Activated CD4-positive, CD25-positive, alpha-beta regulatory T cell treated with anti-CD3 and anti-CD28 coated beads, Interleukin-2, amount 50 U/mL, for 16 hours (primary cell): Measurements from ENCODE around the gene ATAD3A.
"Not testable (repeated sequence)": the region's sequence is repeated elsewhere in the genome, so short reads cannot be mapped to it uniquely, and the experiment has no call there.

ENCODE experiments used
- DNase-seq: peaks from one replicate; pipeline ENCODE4 v3.0.0-alpha.2; 2020; ENCODE audit warnings: low read depth, low spot score

ATAD3A gene

GRCh38 chr1:1523226-1523625, 11.3 kb downstream of the ATAD3A start:
- DNase-seq, result not testable (repeated sequence)

GRCh38 chr1:1523651-1524050, 11.7 kb downstream of the ATAD3A start:
- DNase-seq, result not testable (repeated sequence)

DNA sequence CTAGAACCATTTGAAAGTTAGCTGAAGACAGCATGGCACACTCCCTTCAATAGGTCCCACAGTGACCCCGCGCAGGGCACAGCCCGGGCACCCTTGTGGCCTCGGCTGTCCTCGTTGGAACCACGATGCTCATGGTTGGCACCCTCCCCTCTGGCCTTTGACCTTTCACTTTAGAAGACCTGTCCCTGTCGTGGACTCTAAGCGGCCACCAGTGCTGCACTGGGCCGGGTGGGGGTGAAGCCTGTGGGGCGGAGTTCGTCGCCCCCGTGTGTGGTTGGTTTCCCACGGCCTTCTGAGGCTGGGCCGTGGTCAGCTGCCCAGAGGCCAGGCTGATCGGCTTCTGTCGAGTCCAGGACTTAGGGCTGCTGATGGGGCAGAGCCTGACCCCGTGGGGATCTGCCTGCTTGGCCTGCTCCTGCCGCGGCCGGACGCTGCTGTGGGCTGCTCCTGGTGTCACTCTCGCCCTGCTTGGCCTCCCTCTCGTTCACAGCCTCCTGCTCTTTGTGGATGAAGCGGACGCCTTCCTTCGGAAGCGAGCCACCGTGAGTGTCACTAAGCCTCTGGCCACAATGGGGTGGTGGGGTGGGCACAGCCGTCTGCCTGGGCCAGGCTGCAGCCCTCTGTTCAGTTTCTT, 12.9 kb downstream of the ATAD3A start:
- not testable (repeated sequence) for DNase-seq

- not testable (repeated sequence) for DNase-seq
These were observed 14.5 kb downstream of the ATAD3A start for GRCh38 chr1:1526476-1526875.

DNA sequence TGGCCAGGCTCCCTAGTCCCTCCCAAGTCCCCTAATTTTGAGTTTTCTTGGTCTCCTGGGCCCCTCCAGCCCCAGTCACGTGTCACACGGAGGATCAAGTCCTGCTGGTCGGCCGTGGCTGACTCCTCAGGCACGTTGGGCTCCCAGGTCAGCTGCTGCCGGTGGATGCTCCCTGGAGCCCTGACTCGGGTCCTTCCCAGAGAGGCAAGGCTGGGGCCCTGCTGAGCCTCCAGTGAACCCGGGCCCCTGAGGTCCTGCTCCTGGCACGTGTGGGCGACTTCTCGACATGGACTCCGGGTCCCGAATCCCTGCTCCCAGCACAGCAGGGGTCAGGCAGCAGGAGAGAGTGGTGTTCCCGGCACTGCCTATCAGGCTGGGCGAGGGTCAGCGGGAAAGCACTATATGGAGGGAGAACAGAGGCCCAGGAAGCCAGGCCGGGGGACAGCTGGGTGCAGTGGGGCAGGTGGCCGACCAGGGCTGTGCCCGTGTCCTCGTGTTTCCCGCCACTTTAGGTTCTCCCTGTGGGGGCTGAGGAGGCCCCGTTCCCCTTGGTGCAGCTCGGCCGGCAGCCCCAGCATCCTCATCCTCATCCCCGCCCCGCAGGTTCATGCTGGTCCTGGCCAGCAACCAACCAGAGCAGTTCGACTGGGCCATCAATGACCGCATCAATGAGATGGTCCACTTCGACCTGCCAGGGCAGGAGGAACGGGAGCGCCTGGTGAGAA, 15.3 kb downstream of the ATAD3A start:
- no peak for DNase-seq

DNA sequence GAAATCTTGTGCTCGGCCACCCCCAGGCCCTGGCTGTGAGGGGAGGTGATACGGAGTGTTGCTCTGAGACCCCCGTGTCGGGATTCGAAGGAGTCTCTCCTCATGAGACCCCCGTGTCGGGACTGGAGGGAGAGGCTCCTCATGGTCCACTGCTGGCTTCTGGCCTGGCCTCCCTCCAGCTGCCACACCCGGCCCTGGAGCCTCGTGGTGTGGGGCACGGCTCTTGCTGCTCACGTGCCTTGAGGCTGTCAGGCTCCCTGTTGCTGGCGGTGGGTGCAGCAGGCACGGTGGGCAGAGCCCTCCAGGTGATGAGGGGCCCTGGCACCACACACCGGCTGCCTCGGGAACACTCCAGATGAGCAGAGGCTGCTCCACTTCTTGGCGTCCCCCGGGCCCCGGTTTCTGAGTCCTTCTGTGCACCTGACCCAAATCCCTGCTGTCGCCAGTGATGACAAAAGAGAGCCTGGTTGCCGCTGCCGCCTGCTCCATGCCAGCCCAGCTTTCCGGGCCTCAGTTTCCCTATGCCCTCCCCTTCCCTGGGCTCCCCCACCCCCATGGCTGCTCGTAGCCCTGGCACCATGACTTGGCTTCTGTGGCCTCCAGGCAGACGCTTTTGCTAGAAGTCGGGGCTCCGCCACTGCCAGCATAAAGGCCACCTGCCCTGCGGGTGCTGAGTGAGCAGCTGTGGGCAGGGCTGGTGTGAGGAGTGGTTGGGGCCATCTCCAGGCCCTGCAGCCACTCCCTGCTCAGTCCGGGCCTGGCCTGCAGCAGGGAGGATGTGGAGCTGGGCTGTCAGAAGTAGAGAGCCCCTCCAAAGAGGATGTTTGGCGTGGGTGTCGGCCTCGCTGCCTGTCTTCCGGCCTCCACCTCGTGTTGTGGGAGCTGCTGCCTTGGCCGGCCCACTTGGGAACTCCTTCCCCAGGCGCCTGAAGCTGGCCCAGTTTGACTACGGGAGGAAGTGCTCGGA, 16.6 kb downstream of the ATAD3A start:
- no peak for DNase-seq

DNA sequence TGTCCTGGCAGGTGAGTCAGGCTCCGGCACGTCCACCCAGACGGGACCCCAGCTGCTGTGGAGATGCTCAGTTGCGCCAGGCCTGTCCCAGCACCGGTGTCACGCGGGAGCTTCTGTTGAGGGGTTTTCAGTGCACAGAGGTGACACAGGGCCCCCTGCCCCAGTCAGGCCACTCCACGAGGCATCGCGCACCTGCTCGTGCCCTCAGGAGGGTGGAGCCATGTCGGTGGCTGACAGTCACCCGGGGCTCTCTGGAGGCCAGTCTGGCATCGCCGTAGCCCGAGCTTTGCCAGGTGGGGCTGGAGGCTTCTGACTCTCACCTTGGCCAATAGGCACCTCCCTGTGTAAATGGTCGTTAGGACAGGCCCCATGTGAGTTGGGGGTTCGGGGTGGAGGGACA, 17.4 kb downstream of the ATAD3A start:
- DNase-seq, result no peak

GRCh38 chr1:1529936-1530335, 18.0 kb downstream of the ATAD3A start:
- DNase-seq, result no peak

DNA sequence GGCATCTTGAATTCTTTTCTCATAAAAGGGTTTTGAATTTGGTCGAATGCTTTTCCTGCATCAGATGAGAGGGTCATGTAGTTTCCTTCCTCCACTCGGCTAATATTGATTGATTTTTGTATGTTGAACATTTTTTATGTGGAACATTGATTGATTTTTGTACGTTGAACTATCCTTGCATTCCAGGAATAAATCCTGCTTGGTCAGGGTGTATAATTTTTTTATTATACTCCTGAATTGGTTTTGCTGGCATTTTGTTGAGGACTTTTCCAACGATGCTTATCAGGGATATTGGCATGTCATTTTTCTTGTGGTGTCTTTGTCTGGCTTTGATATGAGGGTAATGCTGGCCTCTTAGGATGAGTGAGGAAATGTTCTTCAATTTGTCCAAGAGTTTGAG, 20.0 kb downstream of the ATAD3A start:
- no peak for DNase-seq

DNA sequence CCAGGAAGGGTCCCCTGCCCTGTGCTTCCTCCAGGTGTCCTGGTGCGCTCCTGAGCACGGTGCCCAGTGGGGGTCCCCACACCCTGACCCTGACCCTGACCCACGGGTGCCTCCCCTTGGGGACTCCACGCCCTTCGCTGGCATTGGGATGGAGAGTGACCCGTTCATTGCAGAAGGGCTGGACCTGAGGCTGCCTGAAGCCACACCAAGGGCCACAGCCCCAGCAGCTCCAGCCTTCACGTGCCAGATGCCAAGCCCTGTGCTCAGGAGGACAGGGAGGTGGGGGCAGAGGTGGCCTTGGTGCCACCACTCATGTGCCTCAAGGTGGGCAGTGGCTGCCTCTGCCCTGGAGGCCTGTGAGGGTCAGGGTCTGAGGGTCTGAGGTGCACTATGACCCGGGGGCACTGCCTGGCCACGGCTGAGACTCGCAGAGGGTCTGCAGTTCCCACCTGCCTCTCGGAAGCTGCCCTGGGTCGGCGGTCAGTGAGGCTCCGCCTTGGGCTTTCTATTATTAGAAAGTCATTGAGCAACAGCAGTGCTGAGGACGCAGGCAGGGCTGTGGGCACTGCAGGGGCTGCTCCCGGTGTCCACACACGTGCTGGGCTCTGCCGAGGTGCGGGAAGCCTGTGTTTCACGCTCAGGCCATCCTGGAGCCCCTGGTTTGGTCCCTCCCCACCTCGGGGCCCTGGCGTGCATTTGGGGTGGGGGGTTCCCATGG, 21.4 kb downstream of the ATAD3A start:
- not testable (repeated sequence) for DNase-seq

DNA sequence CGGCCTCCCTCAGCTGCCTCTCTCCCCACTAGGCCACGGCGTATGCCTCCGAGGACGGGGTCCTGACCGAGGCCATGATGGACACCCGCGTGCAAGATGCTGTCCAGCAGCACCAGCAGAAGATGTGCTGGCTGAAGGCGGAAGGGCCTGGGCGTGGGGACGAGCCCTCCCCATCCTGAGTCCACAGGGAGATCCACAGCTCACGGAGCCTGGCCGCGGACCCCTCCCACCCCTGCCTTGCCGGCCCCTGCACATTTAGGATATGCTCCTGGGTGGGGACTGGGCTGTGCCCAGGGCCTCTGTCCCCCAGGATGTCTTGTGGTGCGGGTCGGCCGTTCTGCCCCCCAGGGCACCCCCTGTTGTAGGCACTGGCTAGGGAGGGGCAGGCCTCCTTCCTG, 21.9 kb downstream of the ATAD3A start:
- DNase-seq, result not testable (repeated sequence)

DNA sequence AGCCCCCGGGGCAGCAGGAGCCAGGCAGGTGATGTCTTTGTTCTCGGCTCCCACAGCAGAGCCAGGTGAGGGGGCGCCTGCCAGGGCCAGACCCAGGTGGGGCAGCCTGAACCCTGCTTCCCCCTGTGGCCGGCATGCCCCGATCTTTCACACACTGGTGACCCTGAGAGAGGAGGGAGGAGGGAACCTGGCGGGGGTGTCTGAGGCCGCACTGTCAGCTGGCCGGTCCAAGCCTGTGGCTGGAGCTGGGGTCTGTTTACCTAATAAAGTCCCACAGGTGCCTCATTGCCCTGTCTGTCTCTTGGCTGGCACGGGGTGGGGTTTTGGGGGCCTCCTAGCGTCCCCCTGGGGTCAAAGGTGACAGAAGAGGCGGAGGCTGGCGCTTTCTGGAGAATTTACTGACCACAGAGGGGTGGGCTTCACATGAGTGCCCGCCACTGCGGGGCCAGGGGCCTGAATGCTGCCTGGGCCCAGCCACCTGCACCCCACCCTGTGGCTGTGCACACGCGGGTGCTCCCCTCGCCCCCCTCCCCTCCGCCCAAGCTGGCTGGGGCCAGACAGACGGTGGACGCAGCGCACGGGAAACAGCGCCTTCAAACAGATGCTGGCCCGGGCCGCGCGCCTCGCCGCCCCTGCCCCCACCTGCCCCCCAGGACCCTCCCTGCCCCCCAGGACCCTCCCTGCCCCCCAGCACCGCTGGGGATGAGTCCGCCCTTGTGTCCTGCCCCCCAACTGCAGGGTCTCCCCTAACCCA, 22.6 kb downstream of the ATAD3A start:
- no peak for DNase-seq

GRCh38 chr1:1535201-1536018, 23.4 kb downstream of the ATAD3A start:
- no peak for DNase-seq

DNA sequence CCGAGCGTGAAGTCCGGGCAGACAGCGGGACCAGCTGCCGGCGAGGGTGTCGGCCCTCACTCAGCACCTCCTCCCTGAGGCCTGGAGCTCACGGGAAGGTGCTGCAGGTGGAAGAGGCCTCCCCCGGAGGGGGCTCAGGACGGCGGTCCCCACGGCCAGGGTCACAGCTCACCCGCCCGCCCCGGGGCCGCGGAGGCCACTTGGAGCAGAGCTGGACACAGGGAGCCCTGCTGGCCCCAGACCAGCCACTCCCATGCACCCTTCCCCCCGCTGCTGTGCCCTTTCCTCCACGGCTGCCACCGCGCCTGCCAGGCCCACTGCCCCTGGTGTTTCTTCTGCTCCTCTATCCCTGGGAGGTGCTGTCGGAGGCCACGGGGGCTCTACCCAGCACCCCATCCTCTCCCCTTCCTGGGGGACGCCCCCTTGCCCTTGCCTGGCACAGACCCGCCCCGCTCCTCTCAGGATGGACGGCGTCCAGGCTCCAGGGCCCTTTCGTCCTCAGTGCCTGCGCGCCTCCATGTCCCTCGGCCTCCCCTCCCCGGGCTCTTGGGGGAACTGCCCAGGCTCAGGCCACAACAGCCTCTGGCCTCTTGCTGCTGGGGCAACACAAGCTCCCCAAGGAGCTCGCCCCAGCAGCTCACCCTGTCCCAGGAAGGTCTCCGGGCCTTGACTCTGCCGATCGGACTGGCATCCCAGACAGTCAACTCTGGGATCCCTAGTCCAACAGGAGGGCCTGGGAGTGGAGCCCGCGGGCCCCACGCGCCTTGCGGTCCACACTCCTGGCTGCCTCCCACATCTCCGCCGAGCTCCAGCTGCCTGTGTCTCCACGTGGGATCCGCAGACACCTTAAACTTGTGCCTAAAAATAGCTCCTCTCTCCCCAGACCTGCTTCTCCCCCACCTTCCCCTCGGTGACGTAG, 24.3 kb downstream of the ATAD3A start:
- no peak for DNase-seq

- no peak for DNase-seq
These were observed 25.1 kb downstream of the ATAD3A start for GRCh38 chr1:1536938-1537546.

DNA sequence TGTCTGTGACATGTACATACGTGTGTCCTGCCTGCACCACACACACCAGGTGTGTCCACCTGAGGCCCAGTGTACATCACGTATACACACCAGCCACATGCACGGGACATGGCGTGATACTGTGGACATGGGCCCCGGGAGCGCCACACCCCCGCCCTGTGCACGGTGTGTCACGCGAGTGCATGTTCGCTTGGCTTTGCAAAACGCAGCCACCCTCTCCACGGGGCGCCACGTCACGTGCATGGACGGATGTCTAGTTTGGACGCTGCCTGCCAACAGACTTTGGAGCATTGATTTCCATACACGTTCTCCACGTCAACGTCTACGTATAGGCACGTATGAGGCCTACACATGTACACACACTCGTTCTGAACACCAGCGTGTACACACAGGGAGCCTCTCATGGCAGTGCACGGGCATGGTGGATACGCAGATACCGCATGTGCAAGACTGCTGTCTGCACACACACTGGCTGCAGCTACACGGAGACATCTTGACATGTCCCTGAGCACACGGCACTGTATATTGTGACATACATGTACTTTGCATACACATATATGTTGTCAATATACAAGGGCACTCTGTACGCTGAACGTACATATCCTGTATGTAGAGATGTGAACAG, 25.8 kb downstream of the ATAD3A start:
- no peak for DNase-seq

DNA sequence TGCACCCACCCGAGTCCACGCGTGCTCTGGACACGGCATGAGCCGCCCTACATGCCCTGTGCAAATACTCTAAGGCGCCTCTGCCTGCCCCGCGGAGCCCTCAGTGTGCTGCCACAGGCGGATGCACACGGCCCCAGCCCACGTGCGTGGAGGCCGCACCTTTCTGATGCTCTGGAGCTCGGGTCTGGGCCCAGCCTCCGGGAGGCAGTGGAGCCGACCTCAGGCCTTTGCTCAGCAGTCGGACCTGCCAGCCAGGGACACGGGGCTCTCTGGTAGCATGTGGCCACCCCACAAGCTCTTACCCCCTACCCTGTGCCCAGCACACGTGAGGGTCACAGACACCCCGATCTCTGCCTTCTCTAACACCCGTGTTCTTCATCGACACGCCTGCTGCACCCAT, 26.4 kb downstream of the ATAD3A start:
- no peak for DNase-seq

DNA sequence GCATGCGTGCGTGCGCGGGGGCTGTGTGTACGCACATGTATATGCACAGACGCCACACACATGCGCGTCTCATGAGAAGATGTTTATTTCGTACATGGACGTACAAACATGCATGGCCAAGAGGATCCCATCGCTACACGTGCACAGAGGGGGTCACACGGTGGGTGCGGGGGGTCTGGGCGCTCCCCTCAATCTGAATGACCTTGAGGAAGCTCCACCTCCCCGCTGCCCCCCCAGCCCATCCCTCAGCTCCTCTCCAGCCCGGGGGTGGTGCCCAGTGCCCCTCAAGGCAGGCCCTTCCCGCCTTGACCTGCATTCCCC, 27.0 kb downstream of the ATAD3A start:
- no peak for DNase-seq
